CD1c-positive myeloid dendritic cell (primary cell): Measurements from ENCODE around the gene ENTHD1.
"Not testable (repeated sequence)": the region's sequence is repeated elsewhere in the genome, so short reads cannot be mapped to it uniquely, and the experiment has no call there.

ENCODE experiments used
- DNase-seq: peaks from one replicate; pipeline ENCODE4 v3.0.0-alpha.2; 2016; ENCODE audit errors: extremely low spot score

ENTHD1 gene

DNA sequence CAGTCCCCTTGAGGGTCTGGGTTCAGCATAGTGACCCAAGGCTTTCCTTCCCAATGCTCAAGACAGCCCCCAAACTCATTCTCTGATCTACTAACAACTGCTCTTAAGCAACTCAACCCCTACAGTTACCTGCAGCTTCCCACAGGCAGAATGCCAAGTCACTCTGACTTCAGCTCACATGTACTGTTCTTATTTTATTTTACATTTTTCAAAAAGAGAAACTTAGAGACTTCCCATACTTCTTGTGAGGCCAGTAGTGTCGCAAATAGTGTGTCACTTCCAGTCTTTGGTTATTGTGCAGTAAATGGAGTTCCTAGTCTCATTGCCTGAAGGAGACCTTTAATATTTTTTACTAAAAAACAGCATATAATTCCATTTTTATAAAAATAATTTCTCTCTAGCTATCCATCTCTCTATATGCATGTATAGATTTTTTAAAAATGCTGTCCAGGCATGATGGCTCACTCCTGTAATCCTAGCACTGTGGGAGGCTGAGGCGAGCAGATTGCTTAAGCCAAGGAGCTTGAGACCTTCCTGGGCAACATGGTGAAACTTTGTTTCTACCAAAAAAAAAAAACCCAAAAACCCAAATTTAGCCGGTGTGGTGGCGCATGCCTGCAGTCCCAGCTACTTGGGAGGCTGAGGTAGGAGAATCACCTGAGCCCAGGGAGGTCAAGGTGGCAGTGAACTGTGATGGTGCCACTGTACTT lies 41.8 kb downstream of the ENTHD1 start:
- DNase-seq, result peak; percentile 15

DNA sequence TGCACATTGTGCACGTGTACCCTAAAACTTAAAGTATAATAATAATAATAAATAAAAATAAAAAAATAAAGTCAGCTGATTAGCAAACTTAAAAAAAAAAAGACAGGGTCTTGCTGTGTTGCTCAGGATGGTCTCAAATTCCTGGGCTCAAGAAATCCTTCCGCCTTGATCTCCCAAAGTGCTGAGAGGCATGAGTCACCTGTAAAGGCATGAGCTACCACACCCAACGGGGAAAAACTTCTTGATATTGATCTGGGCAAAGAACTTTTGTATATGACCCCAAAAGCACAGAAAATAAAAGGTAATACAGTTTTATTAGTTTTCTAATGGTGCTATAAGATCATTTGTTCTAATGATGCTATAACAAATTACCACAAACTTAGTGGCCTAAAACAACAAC lies 46.1 kb downstream of the ENTHD1 start:
- no peak for DNase-seq

DNA sequence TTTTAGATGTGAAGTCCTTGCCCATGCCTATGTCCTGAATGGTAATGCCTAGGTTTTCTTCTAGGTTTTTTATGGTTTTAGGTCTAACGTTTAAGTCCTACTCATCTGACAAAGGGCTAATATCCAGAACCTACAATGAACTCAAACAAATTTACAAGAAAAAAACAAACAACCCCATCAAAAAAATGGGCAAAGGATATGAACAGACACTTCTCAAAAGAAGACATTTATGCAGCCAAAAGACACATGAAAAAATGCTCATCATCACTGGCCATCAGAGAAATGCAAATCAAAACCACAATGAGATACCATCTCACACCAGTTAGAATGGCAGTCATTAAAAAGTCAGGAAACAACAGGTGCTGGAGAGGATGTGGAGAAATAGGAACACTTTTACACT lies 47.0 kb downstream of the ENTHD1 start:
- DNase-seq, result not testable (repeated sequence)

DNA sequence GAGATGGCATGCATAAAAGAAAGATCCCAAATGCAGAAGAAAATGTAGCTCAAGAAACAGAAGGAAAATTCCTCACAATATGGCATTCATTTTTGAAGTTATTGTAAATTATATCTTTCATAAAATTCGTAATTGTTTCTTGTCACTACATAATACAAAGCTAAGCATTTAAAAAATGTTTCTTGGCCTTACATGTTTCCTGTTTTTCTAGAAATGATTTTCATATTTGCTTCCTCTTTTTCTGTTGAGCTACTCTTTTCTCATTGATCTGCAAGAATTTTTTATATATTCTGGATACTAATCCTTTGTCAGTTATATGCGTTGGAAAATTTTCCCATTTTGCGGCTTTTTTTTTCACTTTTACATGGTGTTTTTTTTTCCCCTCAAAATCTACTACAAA lies 48.0 kb downstream of the ENTHD1 start:
- DNase-seq, result peak; percentile 43

- no peak for DNase-seq
Measured at GRCh38 chr22:39839917-39840510, 53.5 kb downstream of the ENTHD1 start.

DNA sequence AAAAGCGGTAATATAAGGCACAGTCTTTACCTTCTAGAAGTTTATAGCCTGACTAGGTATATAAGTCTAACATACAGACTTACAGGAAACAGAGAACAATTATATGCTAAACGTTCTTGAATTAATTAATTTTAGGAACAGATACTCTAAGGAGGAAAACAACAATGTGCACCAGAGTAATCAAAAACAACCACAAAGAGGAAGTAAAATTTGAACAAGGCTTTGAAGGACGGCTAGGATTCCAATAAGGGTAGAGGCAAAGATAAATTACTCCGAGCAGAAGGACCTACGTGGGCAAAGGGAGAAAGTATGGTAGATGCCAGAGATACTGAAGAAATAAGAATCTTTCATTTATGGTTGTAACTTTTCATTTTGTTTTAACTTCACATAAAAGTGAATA lies 54.4 kb downstream of the ENTHD1 start:
- peak; percentile 61 for DNase-seq

DNA sequence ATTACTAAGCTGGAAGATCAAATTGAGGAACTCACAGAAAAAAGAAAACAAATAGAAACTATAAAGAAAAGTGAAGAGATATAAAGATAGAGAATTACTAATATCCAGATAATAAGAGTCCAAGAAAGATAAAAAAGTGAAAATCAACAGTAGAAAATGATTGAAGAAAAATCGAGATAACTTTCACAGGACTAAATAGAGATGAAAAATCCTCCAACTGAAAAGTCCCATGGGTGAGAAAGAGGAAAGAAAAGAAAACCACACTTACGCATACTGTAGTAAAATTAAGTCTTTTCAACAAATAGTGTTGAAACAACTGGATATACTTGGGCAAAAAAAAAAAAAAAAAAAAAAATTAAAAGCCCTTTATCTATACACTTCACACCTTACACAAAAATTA lies 60.0 kb downstream of the ENTHD1 start:
- no peak for DNase-seq

- no peak for DNase-seq
Measured at GRCh38 chr22:39833093-39833492, 60.5 kb downstream of the ENTHD1 start.

DNA sequence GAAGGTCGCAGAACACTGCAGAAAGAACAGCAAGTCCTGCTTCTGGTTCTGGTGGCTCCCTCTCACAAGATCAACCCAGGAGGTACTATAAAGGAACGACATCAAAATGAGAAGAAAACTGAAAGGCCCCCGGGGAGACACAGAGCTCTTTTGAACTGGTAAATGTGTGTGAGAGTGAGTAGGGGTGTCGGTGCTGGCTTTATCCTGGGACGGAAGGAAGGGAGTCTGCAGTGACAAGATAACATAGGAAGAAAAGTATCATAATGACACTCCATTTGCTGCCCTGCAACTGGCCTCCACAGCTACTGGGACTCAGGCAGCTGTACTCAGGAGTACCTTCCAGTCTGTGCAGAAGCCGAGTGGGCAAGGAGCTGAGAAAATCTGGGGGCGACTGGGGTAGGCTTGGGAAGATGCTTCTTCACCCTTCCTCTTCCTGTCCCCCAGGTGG lies 60.9 kb downstream of the ENTHD1 start:
- no peak for DNase-seq

DNA sequence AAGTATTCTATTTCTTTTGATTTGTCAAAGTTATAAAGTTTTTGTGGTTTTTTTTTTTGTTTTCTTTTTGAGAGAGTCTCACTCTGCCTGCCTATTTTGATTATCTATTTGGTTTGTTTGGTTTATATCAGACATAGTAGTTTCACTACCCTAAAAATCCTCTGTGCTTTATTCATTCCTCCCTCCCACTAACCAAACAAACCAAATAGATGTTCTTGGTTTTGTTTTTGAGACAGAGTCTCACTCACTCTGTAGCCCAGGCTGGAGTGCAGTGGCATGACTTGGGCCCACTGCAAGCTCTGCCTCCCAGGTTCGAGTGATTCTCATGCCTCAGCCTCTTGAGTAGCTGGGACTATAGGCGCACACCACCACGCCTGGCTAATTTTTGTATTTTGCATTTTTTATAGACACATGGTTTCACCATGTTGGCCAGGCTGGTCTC lies 67.9 kb downstream of the ENTHD1 start:
- no peak for DNase-seq

- DNase-seq, result no peak
Measured at GRCh38 chr22:39821008-39821407, 72.6 kb downstream of the ENTHD1 start.

DNA sequence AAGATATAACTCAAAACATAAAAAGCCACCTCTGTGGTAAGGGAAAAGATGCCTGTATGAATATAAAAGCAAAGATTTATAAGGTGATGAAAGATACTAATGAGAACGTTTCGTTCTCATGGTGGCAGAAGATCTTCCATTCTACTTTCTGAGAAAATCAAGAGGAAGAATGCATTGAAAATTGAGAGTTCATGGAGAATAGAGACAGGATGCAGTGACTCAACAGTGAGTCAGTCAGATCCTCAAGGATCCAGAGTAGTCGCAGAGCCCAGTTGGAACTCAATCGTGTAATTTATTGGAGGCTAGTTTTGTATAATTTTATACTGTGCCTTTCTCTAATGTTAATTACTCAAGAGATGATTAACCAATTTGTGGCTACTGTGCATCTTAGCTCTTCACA lies 73.3 kb downstream of the ENTHD1 start:
- no peak for DNase-seq

DNA sequence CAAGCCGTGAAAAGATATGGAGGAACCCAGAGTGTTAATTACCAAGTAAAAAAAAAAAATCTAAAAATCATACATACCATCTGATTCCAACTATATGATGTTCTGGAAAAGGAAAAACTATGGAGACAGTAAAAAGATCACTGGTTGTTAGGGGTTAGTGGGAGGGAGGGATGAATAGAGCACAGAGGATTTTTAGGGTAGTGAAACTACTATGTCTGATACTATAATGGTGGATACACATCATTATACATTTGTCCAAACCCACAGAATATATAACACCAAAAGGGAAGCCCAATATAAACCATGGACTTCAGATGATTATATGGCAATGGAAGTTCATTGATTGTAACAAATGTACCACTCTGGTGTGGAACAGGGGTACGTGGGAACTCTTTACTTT lies 74.1 kb downstream of the ENTHD1 start:
- no peak for DNase-seq

DNA sequence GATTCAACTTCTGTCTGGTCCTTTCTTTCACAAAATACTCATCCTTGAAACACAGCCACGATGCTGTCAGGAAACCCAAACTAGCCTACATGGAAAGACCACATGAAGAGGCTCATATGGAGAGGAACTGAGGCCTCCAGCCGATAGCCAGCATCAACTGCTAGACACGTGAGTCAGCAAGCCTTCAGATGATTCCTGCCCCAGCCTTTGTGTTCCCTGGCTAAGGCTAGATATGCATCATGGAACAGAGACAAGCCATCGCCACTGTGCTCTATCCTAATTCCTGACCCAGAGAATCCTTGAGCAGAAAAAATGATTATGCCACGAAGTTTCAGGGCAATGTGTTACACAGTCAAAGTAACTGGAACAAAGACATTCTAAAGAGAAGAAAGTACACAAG lies 75.5 kb downstream of the ENTHD1 start:
- DNase-seq, result no peak

GRCh38 chr22:39815932-39816331 lies 77.6 kb downstream of the ENTHD1 start:
- DNase-seq, result peak; percentile 49

DNA sequence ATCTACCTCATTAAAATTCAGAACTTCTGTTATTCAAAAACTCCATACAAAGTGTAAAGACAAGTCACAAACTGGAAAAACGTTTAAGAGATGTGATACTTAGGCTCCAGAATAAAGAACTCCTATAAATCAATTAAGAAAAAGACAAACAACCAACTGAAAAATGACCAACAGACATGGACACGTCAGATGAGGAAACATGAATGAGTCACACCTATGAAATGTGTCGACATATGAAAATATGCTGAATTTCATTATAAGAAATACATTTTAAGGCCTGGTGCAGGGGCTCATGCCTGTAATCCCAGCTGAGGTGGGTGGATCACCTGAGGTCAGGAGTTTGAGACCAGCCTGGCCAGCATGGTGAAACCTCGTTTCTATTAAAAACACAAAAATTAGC lies 78.7 kb downstream of the ENTHD1 start:
- peak; percentile 45 for DNase-seq

- no peak for DNase-seq
Measured at GRCh38 chr22:39809772-39810557, 83.6 kb downstream of the ENTHD1 start.

- DNase-seq, result peak; percentile 39
Measured at GRCh38 chr22:39808081-39808480, 85.5 kb downstream of the ENTHD1 start.

GRCh38 chr22:39806109-39806508 lies 87.5 kb downstream of the ENTHD1 start:
- no peak for DNase-seq

DNA sequence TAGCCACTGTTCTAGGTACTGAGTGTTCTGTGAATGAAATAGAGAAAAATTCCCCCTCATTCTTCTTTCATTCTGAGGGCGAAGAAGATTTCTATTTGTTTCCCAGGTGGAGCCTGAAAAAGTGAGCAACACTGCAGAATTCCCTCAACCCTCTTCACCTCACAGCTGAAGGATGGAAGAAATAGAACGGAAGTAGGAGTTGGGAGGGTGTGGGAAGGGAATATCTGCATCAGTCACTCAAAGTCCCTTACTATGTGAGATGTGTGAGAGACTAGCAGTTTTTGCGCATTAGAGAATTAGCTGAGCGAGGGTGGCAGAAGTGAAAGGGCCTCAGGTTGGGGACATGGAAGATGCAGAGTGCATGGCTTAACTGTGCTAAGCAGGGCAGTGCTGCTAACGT lies 88.4 kb downstream of the ENTHD1 start:
- DNase-seq, result no peak

DNA sequence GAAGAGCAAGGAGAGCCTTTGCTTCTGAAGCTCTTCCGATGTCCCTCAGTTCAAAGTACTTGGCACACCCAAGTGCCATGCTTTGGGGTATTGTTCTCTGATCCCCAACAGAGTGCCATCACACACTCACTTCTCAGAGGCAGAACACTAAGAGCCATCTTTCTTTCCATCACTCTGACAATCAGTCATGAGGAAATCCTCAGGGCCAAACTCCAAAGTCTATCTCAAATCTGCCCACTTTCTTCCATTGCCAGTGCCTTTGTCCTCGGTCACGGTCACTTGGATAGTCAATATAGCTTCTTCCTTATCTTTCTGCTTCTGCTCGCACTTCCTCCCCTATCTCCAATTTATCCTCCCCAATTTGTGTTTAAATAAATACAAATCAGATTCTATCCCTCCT lies 90.9 kb downstream of the ENTHD1 start:
- DNase-seq, result no peak

GRCh38 chr22:39800790-39801520 lies 92.6 kb downstream of the ENTHD1 start:
- no peak for DNase-seq
